D721Med (cell line): Measurements from ENCODE around the gene TMA7B.

Experiments used
- DNase-seq: peaks from one replicate; pipeline ENCODE4 v3.0.0; 2011; ENCODE audit warnings: low spot score; ENCODE audit not compliant: insufficient read length
- FAIRE-seq: peaks from 2 replicates; lab custom pipeline; 2011; peaks lifted over from hg19 to GRCh38; lab: Jason Lieb, UNC
- TF ChIP-seq, protein P1 (sequence below): IDR thresholded peaks from 2 replicates; pipeline ENCODE4 v1.5.1; 2012; ENCODE audit warnings: mild to moderate bottlenecking, control low read depth; ENCODE audit not compliant: insufficient read depth; ENCODE audit errors: missing control alignments

The TMA7B gene

DNA sequence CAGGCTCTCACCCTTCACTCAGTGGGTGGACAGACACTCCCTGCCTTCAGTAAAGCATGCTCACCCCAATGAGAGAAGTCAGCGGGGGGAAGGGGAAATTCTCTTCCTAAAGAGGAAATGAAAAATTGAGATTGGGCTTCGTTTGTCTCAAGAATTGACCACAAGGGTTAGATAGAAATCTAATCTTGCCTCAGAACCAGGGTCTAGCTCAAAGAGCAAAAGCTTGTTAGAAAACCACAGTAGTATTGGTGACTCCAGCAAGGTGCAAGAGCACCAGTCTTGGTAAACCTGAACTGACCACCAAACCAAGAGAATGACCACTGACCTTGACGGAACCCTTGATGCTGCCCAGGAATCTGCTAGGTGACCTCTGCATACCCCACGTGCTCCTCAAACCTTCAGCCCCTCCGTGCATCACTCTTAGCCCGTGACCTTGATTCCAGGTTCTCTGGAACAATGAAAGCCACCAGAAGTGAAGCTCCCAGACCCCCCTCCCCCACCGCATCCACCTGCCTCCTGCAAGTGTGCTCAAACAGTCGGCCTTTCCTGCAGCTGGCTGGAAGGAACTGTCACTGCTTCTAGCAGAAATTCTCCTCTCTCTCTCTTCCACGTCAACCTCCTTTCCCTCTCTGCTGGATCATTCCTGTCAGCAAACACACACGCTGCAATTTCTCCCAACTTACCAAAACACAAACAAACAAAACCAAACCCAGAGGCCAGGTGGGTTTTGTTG lies 3.1 kb upstream of the TMA7B start:
- FAIRE-seq, result no peak
- TF ChIP-seq, protein P1, sequence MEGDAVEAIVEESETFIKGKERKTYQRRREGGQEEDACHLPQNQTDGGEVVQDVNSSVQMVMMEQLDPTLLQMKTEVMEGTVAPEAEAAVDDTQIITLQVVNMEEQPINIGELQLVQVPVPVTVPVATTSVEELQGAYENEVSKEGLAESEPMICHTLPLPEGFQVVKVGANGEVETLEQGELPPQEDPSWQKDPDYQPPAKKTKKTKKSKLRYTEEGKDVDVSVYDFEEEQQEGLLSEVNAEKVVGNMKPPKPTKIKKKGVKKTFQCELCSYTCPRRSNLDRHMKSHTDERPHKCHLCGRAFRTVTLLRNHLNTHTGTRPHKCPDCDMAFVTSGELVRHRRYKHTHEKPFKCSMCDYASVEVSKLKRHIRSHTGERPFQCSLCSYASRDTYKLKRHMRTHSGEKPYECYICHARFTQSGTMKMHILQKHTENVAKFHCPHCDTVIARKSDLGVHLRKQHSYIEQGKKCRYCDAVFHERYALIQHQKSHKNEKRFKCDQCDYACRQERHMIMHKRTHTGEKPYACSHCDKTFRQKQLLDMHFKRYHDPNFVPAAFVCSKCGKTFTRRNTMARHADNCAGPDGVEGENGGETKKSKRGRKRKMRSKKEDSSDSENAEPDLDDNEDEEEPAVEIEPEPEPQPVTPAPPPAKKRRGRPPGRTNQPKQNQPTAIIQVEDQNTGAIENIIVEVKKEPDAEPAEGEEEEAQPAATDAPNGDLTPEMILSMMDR, result no peak
- DNase-seq, result no peak

DNA sequence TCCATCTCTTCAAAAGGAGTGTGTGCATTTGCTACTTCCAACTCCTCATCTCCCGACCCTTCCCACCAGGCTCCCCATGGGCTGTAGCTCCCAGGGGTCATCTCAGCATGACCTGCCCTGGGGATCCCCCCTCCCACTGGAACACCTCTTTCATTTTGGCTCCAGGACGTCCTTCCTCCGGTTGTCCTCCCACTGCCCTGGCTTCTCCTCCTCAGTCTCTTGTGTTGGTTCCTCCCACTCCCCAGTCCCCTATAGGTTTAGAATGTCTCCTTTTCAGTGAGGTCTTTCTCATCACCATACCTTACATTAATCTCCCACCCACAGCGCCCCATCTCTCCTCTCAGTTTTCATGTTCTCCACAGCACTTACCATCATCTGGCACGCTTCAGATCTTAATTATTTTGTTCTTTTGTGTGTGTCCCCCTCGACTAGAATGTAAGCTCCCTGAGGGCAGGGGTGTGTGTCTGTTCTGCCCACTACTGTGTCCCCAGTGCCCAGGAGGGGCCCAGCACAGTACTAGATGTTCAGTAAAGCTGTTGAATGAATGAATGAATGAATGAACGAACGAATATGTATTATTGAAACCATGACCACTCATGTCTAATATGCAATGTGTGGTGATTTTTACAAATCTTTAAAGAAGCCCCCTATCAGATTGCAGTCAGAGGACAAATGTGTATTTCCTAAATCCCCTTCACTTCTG lies 2.0 kb upstream of the TMA7B start:
- DNase-seq (no peak), FAIRE-seq (no peak)
- TF ChIP-seq, protein P1, result no peak

DNA sequence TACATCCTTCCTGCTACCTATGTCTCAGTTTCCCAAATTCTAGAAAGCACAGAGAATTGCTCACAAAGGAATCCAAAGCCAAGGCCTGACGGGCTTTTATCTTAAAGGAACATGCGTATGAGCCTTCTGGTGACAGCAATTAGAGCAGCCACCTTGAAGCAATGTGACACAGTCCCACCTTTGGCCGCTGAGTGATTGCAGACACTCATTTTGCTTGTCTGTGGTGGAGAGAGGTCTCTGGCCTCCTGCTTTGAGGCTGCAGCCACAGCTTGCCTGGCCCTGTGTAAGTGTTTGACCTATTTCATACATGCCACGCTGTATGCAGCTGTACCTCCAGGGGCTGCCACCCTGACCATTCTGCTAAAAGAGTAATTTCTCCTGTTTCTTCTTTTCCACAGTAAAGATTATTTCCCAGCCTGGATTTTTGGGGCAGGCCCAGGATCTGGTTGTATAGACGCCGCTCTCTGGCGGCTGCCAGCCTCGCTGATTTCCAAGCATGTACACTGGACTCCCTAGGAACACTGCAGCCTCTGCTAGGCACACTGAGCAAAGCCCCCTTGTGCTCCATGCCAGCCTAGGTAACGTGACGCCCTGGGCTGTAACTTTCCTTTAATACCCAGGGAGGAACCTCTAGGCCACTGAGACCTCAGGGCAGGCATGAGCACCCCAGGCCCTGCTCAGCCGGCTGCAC lies 1.1 kb upstream of the TMA7B start:
- FAIRE-seq (no peak), DNase-seq (no peak)
- TF ChIP-seq, protein P1, result no peak

DNA sequence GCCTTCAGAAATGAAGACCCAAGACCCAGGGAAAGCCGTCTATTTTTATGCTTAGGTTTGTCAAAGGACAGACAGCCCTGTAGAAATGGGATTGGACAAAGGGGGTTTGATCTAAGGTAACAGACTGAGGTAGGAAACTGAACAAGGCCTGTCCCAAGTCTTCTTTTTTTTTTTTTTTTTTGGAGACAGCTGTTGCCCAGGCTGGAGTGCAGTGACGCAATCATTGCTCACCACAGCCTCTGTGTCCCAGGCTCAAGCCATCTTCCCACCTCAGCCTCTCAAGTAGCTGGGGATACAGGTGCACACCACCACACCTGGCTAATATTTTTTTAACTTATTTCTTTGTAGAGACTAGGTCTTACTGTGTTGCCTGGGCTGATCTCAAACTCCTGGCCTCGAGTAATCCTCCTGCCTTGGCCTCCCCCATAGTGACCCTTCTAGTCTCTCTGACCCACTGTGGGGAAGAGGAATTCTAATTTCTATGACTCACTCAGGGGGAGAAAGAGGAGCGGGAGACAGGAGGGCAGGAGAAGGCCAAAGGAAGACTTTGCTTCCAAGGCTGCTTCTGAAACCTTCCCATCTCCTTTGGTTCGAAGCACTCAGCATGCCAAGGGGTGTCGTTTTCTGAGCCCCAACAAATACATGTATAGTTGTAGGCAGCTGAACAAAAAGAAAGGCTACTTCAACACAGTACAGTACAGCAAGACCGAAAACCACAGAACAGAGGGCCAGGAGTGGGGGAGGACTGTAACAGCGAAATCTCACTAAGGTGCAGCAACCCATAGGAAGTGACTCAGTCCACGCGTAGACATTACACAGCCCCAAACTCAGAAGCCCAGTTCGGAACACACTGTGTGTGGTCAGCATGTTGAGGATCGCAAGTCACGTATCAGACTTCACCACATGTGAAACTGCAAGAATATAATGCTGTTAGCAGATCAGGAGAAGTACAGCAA lies 872 bp downstream of the TMA7B start:
- TF ChIP-seq, protein P1, result no peak
- FAIRE-seq (no peak), DNase-seq (no peak)

DNA sequence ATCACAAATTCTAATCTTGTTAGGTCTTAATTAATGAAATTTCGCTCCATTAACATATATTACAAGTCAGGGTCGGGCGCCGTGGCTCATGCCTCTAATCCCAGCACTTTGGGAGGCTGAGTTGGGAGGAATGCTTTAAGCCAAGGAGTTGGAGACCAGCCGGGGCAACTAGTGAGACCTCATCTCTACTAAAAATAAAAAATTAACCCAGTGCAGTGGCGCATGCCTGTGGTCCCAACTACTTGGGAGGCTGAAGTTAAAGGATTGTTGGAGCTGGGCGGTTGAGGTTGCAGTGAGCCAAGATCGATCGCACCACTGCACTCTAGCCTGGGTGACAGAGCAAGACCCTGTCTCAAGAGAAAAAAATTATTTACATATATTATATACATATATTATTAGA lies 1.9 kb downstream of the TMA7B start:
- TF ChIP-seq, protein P1, result no peak
- no peak for DNase-seq
- FAIRE-seq, result no peak

DNA sequence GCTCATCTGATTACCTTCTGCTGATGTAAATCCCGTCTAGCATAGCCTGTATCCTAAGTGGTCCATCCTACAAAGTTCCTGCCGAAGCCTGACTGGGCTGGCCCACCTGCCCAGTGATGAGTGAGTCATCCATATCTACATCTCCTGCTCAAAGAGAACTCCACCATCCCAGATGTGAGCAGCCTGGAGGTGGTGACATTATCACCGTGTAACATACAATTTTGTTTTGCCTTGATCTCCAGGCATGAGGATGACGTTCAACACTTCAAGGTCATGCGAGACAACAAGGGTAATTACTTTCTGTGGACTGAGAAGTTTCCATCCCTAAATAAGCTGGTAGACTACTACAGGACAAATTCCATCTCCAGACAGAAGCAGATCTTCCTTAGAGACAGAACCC lies 5.6 kb downstream of the TMA7B start:
- no peak for DNase-seq
- TF ChIP-seq, protein P1, result no peak
- FAIRE-seq, result no peak
